SK-N-SH (cell line): ENCODE results near the gene IQSEC1. TPM values are rescaled to one million over a fixed set of nuclear protein-coding genes. Genes with fewer than 3 reads are reported as not detected.

Experiments used
- CTCF ChIA-PET: fragments of 300-600, 350-600 bp; formaldehyde crosslinking; extraction: SDS; loops from one replicate; lab custom pipeline; 2021; lab: Yijun Ruan, JAX
- POLR2A ChIA-PET: fragments of 350-600 bp; sonication (Branson Sonifier 250); formaldehyde crosslinking; extraction: SDS; loops from one replicate; lab custom pipeline; 2020; ENCODE audit warnings: antibody characterized with exemption, inconsistent platforms; lab: Yijun Ruan, JAX
- DNase-seq: peaks from one replicate; pipeline ENCODE4 v3.0.0; 2012
- H2AFZ ChIP-seq: fragments of 200-600 bp; sonication (generic); 2 replicates; pipeline ENCODE4 v1.8.1; 2016; ENCODE audit warnings: antibody characterized with exemption, mild to moderate bottlenecking, low read depth
- H3F3A ChIP-seq: fragments of 200-600 bp; sonication (generic); replicated peaks from 2 replicates; pipeline ENCODE3; 2016; ENCODE audit warnings: antibody characterized with exemption, mild to moderate bottlenecking; ENCODE audit not compliant: insufficient read depth
- H3K27ac ChIP-seq, 2 experiments: fragments of 200-500 bp in 1 of 2; fragments of 200-600 bp in 1 of 2; sonication (Bioruptor generic) in 1 of 2; sonication (generic), shearing (Covaris generic) in 1 of 2; 2 replicates each; pipeline versions ENCODE4 v1.5.1 to v1.6.1; 2014 to 2016; ENCODE audit warnings: low read depth in 2 of 2, inconsistent platforms in 1 of 2, low read length in 1 of 2, mild to moderate bottlenecking in 1 of 2, mixed read lengths in 1 of 2
- H3K27me3 ChIP-seq: fragments of 200-600 bp; sonication (generic), shearing (Covaris generic); 2 replicates; pipeline ENCODE4 v1.6.1; 2016; ENCODE audit warnings: mixed run types; ENCODE audit not compliant: insufficient read depth
- H3K36me3 ChIP-seq, 2 experiments: fragments of 200-500 bp in 1 of 2; fragments of 200-600 bp in 1 of 2; sonication (Bioruptor generic) in 1 of 2; sonication (generic) in 1 of 2; replicated peaks in 1 of 2; 2 replicates each; pipeline versions ENCODE3 to v1.5.1; 2014 to 2016; ENCODE audit warnings: low read length in 1 of 2, mild to moderate bottlenecking in 1 of 2; ENCODE audit not compliant: insufficient read depth in 2 of 2, control insufficient read depth in 1 of 2
- H3K4me1 ChIP-seq, 2 experiments: fragments of 200-500 bp in 1 of 2; fragments of 200-600 bp in 1 of 2; sonication (Bioruptor generic) in 1 of 2; sonication (generic), shearing (Covaris generic) in 1 of 2; 2 replicates each; pipeline versions ENCODE4 v1.5.1 to v1.6.1; 2014 to 2016; ENCODE audit warnings: low read depth in 1 of 2, low read length in 1 of 2, mixed run types in 1 of 2; ENCODE audit not compliant: insufficient read depth in 2 of 2, control insufficient read depth in 1 of 2
- H3K4me2 ChIP-seq: fragments of 200-600 bp; sonication (generic), shearing (Covaris generic); 2 replicates; pipeline ENCODE4 v1.6.1; 2017; ENCODE audit warnings: mixed run types
- H3K4me3 ChIP-seq, 2 experiments: fragments of 200-500 bp in 1 of 2; fragments of 200-600 bp in 1 of 2; sonication (Bioruptor generic) in 1 of 2; sonication (generic), shearing (Covaris generic) in 1 of 2; 2 replicates each; pipeline versions ENCODE4 v1.5.1 to v1.8.1; 2014 to 2016; ENCODE audit warnings: low read depth in 2 of 2, inconsistent platforms in 1 of 2, low read length in 1 of 2, mild to moderate bottlenecking in 1 of 2, mixed read lengths in 1 of 2, moderate library complexity in 1 of 2
- H3K79me2 ChIP-seq: fragments of 200-600 bp; sonication (generic); 2 replicates; pipeline ENCODE4 v1.8.1; 2017; ENCODE audit warnings: mild to moderate bottlenecking; ENCODE audit not compliant: insufficient read depth
- H3K9ac ChIP-seq: fragments of 200-600 bp; sonication (generic); 2 replicates; pipeline ENCODE4 v1.6.1; 2017; ENCODE audit warnings: mixed run types
- H3K9me2 ChIP-seq: fragments of 200-600 bp; sonication (generic); 2 replicates; pipeline ENCODE4 v1.6.1; 2017; ENCODE audit warnings: mixed run types
- H3K9me3 ChIP-seq: fragments of 200-600 bp; sonication (generic); 2 replicates; pipeline ENCODE4 v1.6.1; 2017; ENCODE audit warnings: mixed run types, mild to moderate bottlenecking, moderate library complexity
- H4K20me1 ChIP-seq: fragments of 200-600 bp; sonication (generic); 2 replicates; pipeline ENCODE4 v1.6.1; 2017; ENCODE audit warnings: mild to moderate bottlenecking, mixed run types; ENCODE audit not compliant: insufficient read depth
- CTCF ChIP-seq: fragments of 200-600 bp; sonication (generic); IDR thresholded peaks from 2 replicates; pipeline ENCODE4 v1.6.1; 2017; ENCODE audit warnings: antibody characterized with exemption, mild to moderate bottlenecking, moderate library complexity
- ELF1 ChIP-seq: IDR thresholded peaks from 2 replicates; pipeline ENCODE4 v1.4.0; 2012
- EP300 ChIP-seq, 2 experiments: IDR thresholded peaks; 2 replicates each; pipeline versions ENCODE4 v1.4.0 to v1.6.1; 2012; ENCODE audit warnings: borderline replicate concordance in 1 of 2, low read depth in 1 of 2, low read length in 1 of 2
- FOSL2 ChIP-seq: IDR thresholded peaks from 2 replicates; pipeline ENCODE4 v1.4.0; 2012; ENCODE audit warnings: low read depth, mild to moderate bottlenecking, moderate library complexity, borderline replicate concordance
- IRF3 ChIP-seq: fragments of 150-350 bp; IDR thresholded peaks from 2 replicates; pipeline ENCODE4 v1.6.1; 2016; ENCODE audit warnings: mild to moderate bottlenecking, low read depth, low read length
- MEF2A ChIP-seq: IDR thresholded peaks from 2 replicates; pipeline ENCODE4 v1.4.0; 2012; ENCODE audit warnings: low read depth, borderline replicate concordance
- MXI1 ChIP-seq: IDR thresholded peaks from 2 replicates; pipeline ENCODE4 v1.6.1; 2012; ENCODE audit warnings: mild to moderate bottlenecking, low read depth, low read length, improper control_type of control experiment
- NFIC ChIP-seq: IDR thresholded peaks from 2 replicates; pipeline ENCODE4 v1.4.0; 2012; ENCODE audit warnings: borderline replicate concordance
- NRF1 ChIP-seq: IDR thresholded peaks from 2 replicates; pipeline ENCODE4 v1.6.1; 2012; ENCODE audit warnings: low read depth, mild to moderate bottlenecking, low read length
- PBX3 ChIP-seq: IDR thresholded peaks from 2 replicates; pipeline ENCODE4; 2012
- POLR2AphosphoS5 ChIP-seq: IDR thresholded peaks from 2 replicates; pipeline ENCODE4 v1.6.1; 2012; ENCODE audit warnings: low read depth, low read length
- RAD21 ChIP-seq: IDR thresholded peaks from 2 replicates; pipeline ENCODE4 v1.6.1; 2012; ENCODE audit warnings: mild to moderate bottlenecking, low read length
- REST ChIP-seq: IDR thresholded peaks from 2 replicates; pipeline ENCODE4 v1.6.1; 2012; ENCODE audit warnings: mild to moderate bottlenecking, low read depth, low read length, moderate library complexity
- RFX5 ChIP-seq: IDR thresholded peaks from 2 replicates; pipeline ENCODE4 v1.6.1; 2012; ENCODE audit warnings: mild to moderate bottlenecking, improper control_type of control experiment, low read length
- SIN3A ChIP-seq: IDR thresholded peaks from 2 replicates; pipeline ENCODE4 v1.6.1; 2012; ENCODE audit warnings: low read depth, mild to moderate bottlenecking, low read length, moderate library complexity, borderline replicate concordance
- TAF1 ChIP-seq: IDR thresholded peaks from 2 replicates; pipeline ENCODE4 v1.6.1; 2012; ENCODE audit warnings: low read depth, mild to moderate bottlenecking, low read length, moderate library complexity, borderline replicate concordance
- TCF12 ChIP-seq: IDR thresholded peaks from 2 replicates; pipeline ENCODE4 v1.4.0; 2012
- USF2 ChIP-seq: fragments of 150-350 bp; IDR thresholded peaks from 2 replicates; pipeline ENCODE4 v1.6.1; 2017; ENCODE audit warnings: antibody characterized with exemption, low read length, low read depth, borderline replicate concordance
- YY1 ChIP-seq: IDR thresholded peaks from 2 replicates; pipeline ENCODE4 v1.4.0; 2012; ENCODE audit warnings: low read depth, mild to moderate bottlenecking
- ZBTB33 ChIP-seq: IDR thresholded peaks from 2 replicates; pipeline ENCODE4 v1.4.0; 2012; ENCODE audit warnings: low read depth, borderline replicate concordance
- WGBS: methylation state at CpG from one replicate; pipeline ENCODE4 v1.1.6; 2017; ENCODE audit warnings: low lambda C conversion rate; 5-methylcytosine and 5-hydroxymethylcytosine counted together
- polyA plus RNA-seq, 3 experiments: library from polyadenylated mRNA; depleted of rRNA; stranded (reverse); fragments of >200 nt; gene quantifications; 2 replicates each; pipeline ENCODE4 v1.2.3, GENCODE V29; 2012

IQSEC1 gene
- polyA plus RNA-seq, 1 of the 3 experiments (the other 2 are of a cell fraction) = 6.2 TPM

GRCh38 chr3:13022348-13023234, 50.6 kb downstream of the IQSEC1 start:
- peak overlapping the region; percentile 48 to 93 for H3K27ac ChIP-seq
- WGBS = 45% methylated on average over 2 of the region's 20 CpGs
- no peaks in the 10 kb centered on the region for H3K9me2 ChIP-seq
- no peaks in the 10 kb centered on the region for H4K20me1 ChIP-seq
- H3K36me3 ChIP-seq = no peaks in the 10 kb centered on the region
- peak overlapping the region; percentile 79; the same call in 1 of the 2 replicates for H2AFZ ChIP-seq
- H3K9ac ChIP-seq = peak overlapping the region; percentile 29; the same call in 1 of the 2 replicates
- H3K4me1 ChIP-seq = peaks cover 37 to 76% of the 10 kb centered on the region in 2 experiments
- peaks cover 3% of the 10 kb centered on the region for H3F3A ChIP-seq
- H3K27me3 ChIP-seq = no peaks in the 10 kb centered on the region
- ChIA-PET CTCF (interaction anchor here (0.6 to 2.1 kb wide), 7 partner anchors 18 to 626 kb away, joined by 3 to 6 read pairs (median 3); no protein-coding TSS in a partner anchor), POLR2A (interaction anchor here (1.5 to 1.6 kb wide), 3 partner anchors 8 to 28 kb away, joined by 3 to 6 read pairs (median 3); no protein-coding TSS in a partner anchor)
- H3K79me2 ChIP-seq = no peaks in the 10 kb centered on the region
- peak overlapping the region; percentile 29 to 49; a peak in 3 of 4 replicates for H3K4me3 ChIP-seq
- H3K9me3 ChIP-seq = no peaks in the 10 kb centered on the region
- DNase-seq = peak; percentile 90
- H3K4me2 ChIP-seq = peak overlapping the region; percentile 83
- peak; percentile 35; the same call in 1 of the 2 replicates for TF ChIP-seq TAF1
- peak; percentile 47; the same call in 1 of the 2 replicates for TF ChIP-seq MXI1
- no peak for TF ChIP-seq CTCF
- no peak for TF ChIP-seq NRF1
- peak; percentile 52; the same call in 1 of the 2 replicates for TF ChIP-seq POLR2AphosphoS5
- TF ChIP-seq ZBTB33 = no peak
- TF ChIP-seq TCF12 = peak; percentile 77; the same call in 1 of the 2 replicates
- peak in 1 of 2 experiments; percentile 62; a peak in 3 of 4 replicates for TF ChIP-seq EP300 (IDR thresholded peaks at IDR 0.05; ENCODE audit: borderline replicate concordance in 1 of 2, low read depth in 1 of 2, low read length in 1 of 2)
- no peak for TF ChIP-seq REST
- peak; percentile 23 for TF ChIP-seq RAD21
- peak; percentile 89 for TF ChIP-seq NFIC
- TF ChIP-seq FOSL2 = peak; percentile 92
- TF ChIP-seq USF2 = no peak
- no peak for TF ChIP-seq RFX5
- TF ChIP-seq PBX3 = peak; percentile 45; the same call in 1 of the 2 replicates
- TF ChIP-seq YY1 = no peak
- TF ChIP-seq SIN3A = 0 out of 2 replicates have a peak, but pooled peaks have one; percentile 39
- no peak for TF ChIP-seq IRF3
- TF ChIP-seq MEF2A = no peak
- no peak for TF ChIP-seq ELF1
